Thyroid gland (tissue), 4 donors: ENCODE data around the gene MAP3K12.

Experiments used
- POLR2A ChIP-seq, 2 donors: fragments of 450-650 bp; IDR thresholded peaks; one replicate each; pipeline ENCODE4 v1.6.1; 2017; ENCODE audit warnings: antibody characterized with exemption in 2 of 2, mild to moderate bottlenecking in 2 of 2, moderate library complexity in 1 of 2
- TF ChIP-seq, protein P1 (sequence below), 6 experiments: fragments of 200-600 bp in 3 of 6; fragments of 450-650 bp in 3 of 6; sonication (generic) in 3 of 6; IDR thresholded peaks; one replicate each; pipeline ENCODE4 v1.5.1; 2016 to 2019; ENCODE audit warnings: antibody characterized with exemption in 6 of 6, mild to moderate bottlenecking in 2 of 6, inconsistent platforms in 1 of 6, moderate library complexity in 1 of 6

DNA sequence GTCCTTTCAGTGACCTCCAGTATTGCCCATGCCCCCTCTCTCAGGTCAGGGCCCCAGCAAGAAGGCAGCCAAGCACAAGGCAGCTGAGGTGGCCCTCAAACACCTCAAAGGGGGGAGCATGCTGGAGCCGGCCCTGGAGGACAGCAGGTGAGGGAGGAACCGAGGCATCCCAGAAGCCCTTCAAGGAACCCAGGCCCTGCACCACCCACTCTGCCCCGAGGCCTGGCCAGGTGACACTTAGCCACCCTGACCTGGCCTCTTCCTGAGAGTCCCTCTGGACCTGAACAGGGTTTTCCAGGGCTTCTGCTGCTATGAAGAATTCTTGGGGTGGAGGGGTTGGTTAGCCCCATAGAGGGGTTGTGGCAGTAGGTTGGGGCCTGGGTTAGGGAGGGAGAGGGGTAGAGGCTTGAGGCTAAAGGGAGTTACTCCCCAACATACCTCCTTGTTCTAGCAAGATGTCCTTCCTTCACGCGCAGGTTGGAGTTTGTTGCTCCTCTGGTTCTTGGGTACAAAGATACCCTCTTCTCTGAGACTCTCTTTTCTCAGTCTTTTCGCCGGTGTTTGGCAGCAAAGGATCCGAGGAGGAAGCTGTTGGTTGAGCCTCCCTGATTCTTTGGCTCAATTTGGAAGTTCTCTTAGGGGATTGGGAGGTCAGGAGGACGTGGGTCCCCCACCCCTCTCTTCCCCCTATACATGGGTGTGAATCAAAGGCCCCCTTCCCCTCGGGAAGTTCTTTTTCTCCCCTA is 3.9 kb upstream of the MAP3K12 start:
- TF ChIP-seq POLR2A (IDR thresholded peaks at IDR 0.05), result no peak
- TF ChIP-seq, protein P1, sequence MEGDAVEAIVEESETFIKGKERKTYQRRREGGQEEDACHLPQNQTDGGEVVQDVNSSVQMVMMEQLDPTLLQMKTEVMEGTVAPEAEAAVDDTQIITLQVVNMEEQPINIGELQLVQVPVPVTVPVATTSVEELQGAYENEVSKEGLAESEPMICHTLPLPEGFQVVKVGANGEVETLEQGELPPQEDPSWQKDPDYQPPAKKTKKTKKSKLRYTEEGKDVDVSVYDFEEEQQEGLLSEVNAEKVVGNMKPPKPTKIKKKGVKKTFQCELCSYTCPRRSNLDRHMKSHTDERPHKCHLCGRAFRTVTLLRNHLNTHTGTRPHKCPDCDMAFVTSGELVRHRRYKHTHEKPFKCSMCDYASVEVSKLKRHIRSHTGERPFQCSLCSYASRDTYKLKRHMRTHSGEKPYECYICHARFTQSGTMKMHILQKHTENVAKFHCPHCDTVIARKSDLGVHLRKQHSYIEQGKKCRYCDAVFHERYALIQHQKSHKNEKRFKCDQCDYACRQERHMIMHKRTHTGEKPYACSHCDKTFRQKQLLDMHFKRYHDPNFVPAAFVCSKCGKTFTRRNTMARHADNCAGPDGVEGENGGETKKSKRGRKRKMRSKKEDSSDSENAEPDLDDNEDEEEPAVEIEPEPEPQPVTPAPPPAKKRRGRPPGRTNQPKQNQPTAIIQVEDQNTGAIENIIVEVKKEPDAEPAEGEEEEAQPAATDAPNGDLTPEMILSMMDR (IDR thresholded peaks at IDR 0.05), result no peak
